Suprapubic skin (tissue), 4 donors: ENCODE data around the gene FZD4. TPM values are rescaled to one million over a fixed set of nuclear protein-coding genes. Genes with fewer than 3 reads are reported as not detected.
"Not testable (repeated sequence)": the region's sequence is repeated elsewhere in the genome, so short reads cannot be mapped to it uniquely, and the experiment has no call there.

Source experiments
- DNase-seq, 2 donors: peaks; one replicate each; pipeline ENCODE4 v3.0.0-alpha.2; 2019; ENCODE audit warnings: low spot score in 2 of 2
- H3K27ac ChIP-seq: fragments of 200-600 bp; sonication (generic); one replicate; pipeline ENCODE4 v1.5.1; 2019
- H3K27me3 ChIP-seq: fragments of 200-600 bp; sonication (generic); one replicate; pipeline ENCODE4 v1.5.1; 2019
- H3K36me3 ChIP-seq: fragments of 200-600 bp; sonication (generic); one replicate; pipeline ENCODE4 v1.5.1; 2019
- H3K4me1 ChIP-seq: fragments of 200-600 bp; sonication (generic); one replicate; pipeline ENCODE4 v1.5.1; 2019
- H3K4me3 ChIP-seq: fragments of 200-600 bp; sonication (generic); one replicate; pipeline ENCODE4 v1.5.1; 2019; ENCODE audit warnings: mild to moderate bottlenecking
- H3K9me3 ChIP-seq: fragments of 200-600 bp; sonication (generic); one replicate; pipeline ENCODE4 v1.5.1; 2019
- CTCF ChIP-seq, 2 donors: fragments of 200-600 bp in 1 of 2; fragments of 450-650 bp in 1 of 2; sonication (generic) in 1 of 2; IDR thresholded peaks; one replicate each; pipeline ENCODE4 v1.5.1; 2016 to 2019; ENCODE audit warnings: antibody characterized with exemption in 2 of 2, mild to moderate bottlenecking in 1 of 2, moderate library complexity in 1 of 2
- EP300 ChIP-seq: sonication (generic); formaldehyde crosslinking; IDR thresholded peaks from one replicate; pipeline ENCODE4 v1.6.1; 2017; ENCODE audit warnings: antibody characterized with exemption
- POLR2A ChIP-seq, 2 donors: fragments of 450-650 bp; IDR thresholded peaks; one replicate each; pipeline ENCODE4 v1.6.1; 2017; ENCODE audit warnings: antibody characterized with exemption in 2 of 2, mild to moderate bottlenecking in 2 of 2, moderate library complexity in 2 of 2
- POLR2AphosphoS5 ChIP-seq, 3 donors: sonication (generic); formaldehyde crosslinking; IDR thresholded peaks; one replicate each; pipeline ENCODE4 v1.6.1; 2017; ENCODE audit warnings: antibody characterized with exemption in 3 of 3
- WGBS: methylation state at CpG from one replicate; pipeline ENCODE4 v1.1.5; 2018; 5-methylcytosine and 5-hydroxymethylcytosine counted together
- total RNA-seq, 4 donors: library from RNA; depleted of rRNA; stranded (reverse); fragments of >200 nt; gene quantifications; one replicate each; pipeline ENCODE4 v1.1.0, GENCODE V29; 2016

The FZD4 gene
- total RNA-seq, 4 donors from 2014 or later: 9.1 to 25.2 (median 15.5) TPM

GRCh38 chr11:86918973-86919372 is 36.2 kb downstream of the FZD4 start:
- Histone ChIP-seq H3K36me3 (no peaks in the 10 kb centered on the region), H3K27ac (peak overlapping the region; percentile 25), H3K4me3 (no peak overlapping the region), H3K27me3 (no peaks in the 10 kb centered on the region), H3K4me1 (peaks cover 17% of the 10 kb centered on the region), H3K9me3 (no peaks in the 10 kb centered on the region)
- 87% methylated on average over 7 of the region's 7 CpGs for WGBS
- no peak for DNase-seq
- no peak for TF ChIP-seq CTCF (IDR thresholded peaks at IDR 0.05)
- no peak for TF ChIP-seq POLR2A (IDR thresholded peaks at IDR 0.05)
- TF ChIP-seq POLR2AphosphoS5 (IDR thresholded peaks at IDR 0.05): no peak
- TF ChIP-seq EP300: no peak

GRCh38 chr11:86918496-86918895 is 36.7 kb downstream of the FZD4 start:
- no peaks in the 10 kb centered on the region for H3K9me3 ChIP-seq
- H3K36me3 ChIP-seq: no peaks in the 10 kb centered on the region
- DNase-seq: no peak
- WGBS: 88% methylated on average over 2 of the region's 2 CpGs
- no peak overlapping the region for H3K4me3 ChIP-seq
- peak overlapping the region; percentile 25 for H3K27ac ChIP-seq
- H3K27me3 ChIP-seq: no peaks in the 10 kb centered on the region
- peaks cover 17% of the 10 kb centered on the region for H3K4me1 ChIP-seq
- TF ChIP-seq CTCF (IDR thresholded peaks at IDR 0.05) (no peak), POLR2AphosphoS5 (IDR thresholded peaks at IDR 0.05) (no peak), POLR2A (IDR thresholded peaks at IDR 0.05) (no peak), EP300 (no peak)

GRCh38 chr11:86917589-86917988 is 37.6 kb downstream of the FZD4 start:
- Histone ChIP-seq H3K4me3 (no peak overlapping the region), H3K9me3 (no peaks in the 10 kb centered on the region), H3K27me3 (no peaks in the 10 kb centered on the region), H3K27ac (peak overlapping the region; percentile 3), H3K36me3 (no peaks in the 10 kb centered on the region), H3K4me1 (peaks cover 17% of the 10 kb centered on the region)
- DNase-seq: no peak
- TF ChIP-seq EP300: no peak
- TF ChIP-seq CTCF (IDR thresholded peaks at IDR 0.05): no peak
- no peak for TF ChIP-seq POLR2A (IDR thresholded peaks at IDR 0.05)
- no peak for TF ChIP-seq POLR2AphosphoS5 (IDR thresholded peaks at IDR 0.05)
- 54% methylated on average over 2 of the region's 2 CpGs for WGBS

DNA sequence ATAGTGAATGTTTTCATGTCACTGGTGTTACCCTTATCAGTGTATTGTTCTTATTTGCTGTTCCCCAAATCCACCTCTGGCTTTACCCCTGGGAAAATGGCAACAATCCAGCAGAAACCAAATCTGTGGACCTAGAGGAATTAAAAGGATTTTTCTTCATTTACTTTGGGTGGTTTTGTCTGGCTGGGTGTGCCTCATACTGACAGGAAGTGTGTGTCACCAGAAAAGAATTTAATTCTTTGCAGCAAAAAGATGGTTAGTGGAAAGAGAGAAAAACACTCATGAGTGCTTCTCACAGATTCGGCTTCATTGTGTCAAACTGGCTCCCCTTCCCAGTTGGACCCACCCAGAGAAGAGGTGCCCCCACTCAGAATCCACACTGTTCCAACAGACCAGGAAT is 38.9 kb downstream of the FZD4 start:
- Histone ChIP-seq H3K4me1 (peaks cover 17% of the 10 kb centered on the region), H3K4me3 (no peak overlapping the region), H3K27me3 (no peaks in the 10 kb centered on the region), H3K36me3 (no peaks in the 10 kb centered on the region), H3K27ac (peak overlapping the region; percentile 72), H3K9me3 (no peaks in the 10 kb centered on the region)
- DNase-seq: no peak
- WGBS: 10% methylated on average over 1 of the region's 1 CpG
- TF ChIP-seq CTCF (IDR thresholded peaks at IDR 0.05) (no peak), POLR2A (IDR thresholded peaks at IDR 0.05) (no peak), POLR2AphosphoS5 (IDR thresholded peaks at IDR 0.05) (no peak), EP300 (no peak)

DNA sequence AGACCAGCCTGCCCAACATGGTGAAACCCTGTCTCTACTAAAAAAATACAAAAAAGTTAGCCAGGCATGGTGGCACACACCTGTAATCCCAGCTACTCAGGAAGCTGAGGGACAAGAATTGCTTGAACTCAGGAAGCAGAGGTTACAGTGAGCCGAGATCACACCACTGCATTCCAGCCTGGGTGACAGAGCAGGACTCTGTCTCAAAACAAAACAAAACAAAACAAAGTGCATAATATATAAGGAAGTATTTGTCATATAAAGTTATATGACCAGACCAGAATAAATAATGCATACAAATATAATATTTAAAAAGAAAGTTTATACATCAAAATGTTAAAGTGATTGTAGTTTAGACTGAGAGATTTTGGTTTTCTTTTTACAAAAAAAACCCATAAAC is 39.3 kb downstream of the FZD4 start:
- WGBS: 38% methylated on average over 1 of the region's 1 CpG
- peaks cover 17% of the 10 kb centered on the region for H3K4me1 ChIP-seq
- not testable (repeated sequence) for DNase-seq, H3K27me3 ChIP-seq, H3K9me3 ChIP-seq, H3K36me3 ChIP-seq, H3K4me3 ChIP-seq
- H3K27ac ChIP-seq: peak overlapping the region; percentile 72

- no peak for TF ChIP-seq POLR2AphosphoS5 (IDR thresholded peaks at IDR 0.05)
- no peak for TF ChIP-seq POLR2A (IDR thresholded peaks at IDR 0.05)
- TF ChIP-seq CTCF (IDR thresholded peaks at IDR 0.05): no peak
- TF ChIP-seq EP300: no peak
- DNase-seq: no peak
- peaks cover 17% of the 10 kb centered on the region for H3K4me1 ChIP-seq
- H3K27me3 ChIP-seq: no peaks in the 10 kb centered on the region
- 74% methylated on average over 6 of the region's 6 CpGs for WGBS
- H3K4me3 ChIP-seq: no peak overlapping the region
- no peaks in the 10 kb centered on the region for H3K9me3 ChIP-seq
- no peaks in the 10 kb centered on the region for H3K36me3 ChIP-seq
- H3K27ac ChIP-seq: no peak overlapping the region
Observed at GRCh38 chr11:86914865-86915519, 40.2 kb downstream of the FZD4 start.
